ENCODE results near the gene TIMP1.

Gene TIMP1

DNA sequence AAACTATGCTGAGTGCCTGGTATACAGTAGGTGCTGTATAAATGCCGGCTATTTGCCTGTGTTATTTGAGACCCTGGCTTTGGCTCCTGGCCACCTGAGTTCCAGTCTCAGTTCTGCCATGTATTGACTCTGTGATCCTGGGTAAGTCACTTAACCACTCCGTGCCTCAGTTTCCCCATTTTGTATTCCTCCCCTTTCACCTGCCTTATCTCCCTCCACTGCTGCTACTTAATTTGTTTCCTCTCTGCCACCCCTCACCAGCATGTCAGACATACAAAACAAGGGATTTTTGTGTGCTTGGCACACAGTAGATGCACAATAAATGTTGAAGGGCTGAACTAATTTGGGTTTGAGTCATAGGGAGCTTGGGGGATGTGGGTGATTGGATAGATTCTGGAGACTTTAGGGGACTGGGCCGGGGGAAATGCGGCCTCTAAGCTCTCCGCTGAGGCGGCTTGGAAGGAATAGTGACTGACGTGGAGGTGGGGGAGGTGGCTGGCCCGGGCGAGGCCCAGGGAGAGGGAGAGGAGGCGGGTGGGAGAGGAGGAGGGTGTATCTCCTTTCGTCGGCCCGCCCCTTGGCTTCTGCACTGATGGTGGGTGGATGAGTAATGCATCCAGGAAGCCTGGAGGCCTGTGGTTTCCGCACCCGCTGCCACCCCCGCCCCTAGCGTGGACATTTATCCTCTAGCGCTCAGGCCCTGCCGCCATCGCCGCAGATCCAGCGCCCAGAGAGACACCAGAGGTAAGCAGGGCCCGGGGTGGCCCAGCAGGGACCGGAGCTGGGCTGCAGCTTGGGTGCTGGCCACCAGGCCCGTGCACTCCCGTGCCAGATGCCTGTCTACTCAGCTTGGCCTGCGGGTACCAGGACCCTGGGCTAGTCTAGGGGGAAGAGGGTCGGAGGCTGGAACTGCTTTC lies at the start of gene TIMP1:
TSS of gene TIMP1 (plus strand) at position 706 of the 917 bp plus-strand sequence. CDS start 980 bp downstream, outside the sequence.
- peak; percentile 55 for DNase-seq

DNA sequence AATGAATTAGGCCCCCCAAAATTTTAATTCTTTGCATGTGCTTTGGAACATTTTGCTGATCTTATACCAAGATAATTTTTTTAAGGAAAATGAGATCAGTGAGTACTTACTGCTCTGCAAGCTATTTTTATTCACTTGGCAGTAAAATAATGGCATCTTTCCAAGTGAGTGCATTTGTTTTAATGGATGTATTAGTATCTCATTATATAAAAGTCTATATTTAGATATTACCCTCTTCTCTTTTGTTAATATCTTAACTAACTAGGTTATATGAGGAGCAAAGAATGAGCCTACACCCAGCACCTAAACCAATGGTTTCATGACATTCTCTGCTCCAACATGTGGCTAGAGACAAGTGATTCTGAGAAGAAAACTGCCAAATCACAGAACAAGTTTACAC lies 42.4 kb upstream of the TIMP1 start:
- DNase-seq, result no peak

DNA sequence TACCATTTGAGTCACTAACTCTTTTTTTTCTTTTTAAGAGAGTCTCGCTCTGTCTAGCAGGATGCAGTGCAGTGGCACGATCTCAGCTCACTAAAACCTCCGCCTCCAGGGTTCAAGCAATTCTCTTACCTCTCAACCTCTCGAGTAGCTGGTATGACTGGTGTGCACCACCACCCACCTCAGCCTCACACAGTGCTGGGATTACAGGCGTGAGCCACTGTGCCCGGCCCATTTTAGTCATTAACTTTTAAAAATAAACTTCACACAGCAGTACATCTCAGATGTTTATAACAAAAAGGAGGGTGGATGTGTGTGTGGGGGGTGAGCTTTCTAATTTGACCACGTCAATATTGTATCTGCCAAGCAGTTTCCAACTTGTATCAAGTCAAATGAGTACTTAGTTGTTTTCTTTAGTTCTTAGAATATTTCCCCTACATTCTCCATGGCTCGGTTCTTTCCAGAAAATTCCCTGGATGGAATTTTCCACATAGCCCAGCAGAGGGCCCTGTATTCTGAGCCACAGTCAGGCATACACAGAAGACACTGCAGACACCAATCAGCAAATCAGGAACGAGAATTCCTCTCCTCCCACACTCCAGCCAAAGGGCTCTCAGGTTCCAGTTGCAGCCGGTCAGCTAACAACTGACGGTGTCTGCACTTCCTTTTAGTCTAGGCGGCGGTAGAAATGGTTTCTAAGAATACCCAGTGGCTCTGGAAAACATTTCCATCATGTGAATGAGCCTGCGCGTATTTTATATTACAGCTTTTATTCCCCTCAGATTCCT lies 41.3 kb upstream of the TIMP1 start:
- no peak for DNase-seq

DNA sequence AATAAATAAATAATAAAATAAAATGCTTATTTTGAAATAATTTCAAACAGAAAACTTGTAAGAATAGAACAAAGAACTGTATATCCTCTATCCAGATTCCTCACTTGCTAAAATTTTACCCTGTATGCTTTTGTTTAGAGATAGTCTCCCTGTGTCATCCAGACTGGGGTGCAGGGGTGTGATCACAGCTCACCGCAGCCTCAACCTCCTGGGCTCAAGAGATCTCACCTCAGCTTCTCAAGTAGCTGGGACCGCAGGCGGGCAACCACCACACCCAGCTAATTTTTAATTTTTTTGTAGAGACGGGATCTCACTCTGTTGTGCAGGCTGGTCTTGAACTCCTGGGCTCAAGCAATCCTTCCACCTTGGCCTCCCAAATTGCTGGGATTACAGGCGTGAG lies 38.7 kb upstream of the TIMP1 start:
- no peak for DNase-seq

DNA sequence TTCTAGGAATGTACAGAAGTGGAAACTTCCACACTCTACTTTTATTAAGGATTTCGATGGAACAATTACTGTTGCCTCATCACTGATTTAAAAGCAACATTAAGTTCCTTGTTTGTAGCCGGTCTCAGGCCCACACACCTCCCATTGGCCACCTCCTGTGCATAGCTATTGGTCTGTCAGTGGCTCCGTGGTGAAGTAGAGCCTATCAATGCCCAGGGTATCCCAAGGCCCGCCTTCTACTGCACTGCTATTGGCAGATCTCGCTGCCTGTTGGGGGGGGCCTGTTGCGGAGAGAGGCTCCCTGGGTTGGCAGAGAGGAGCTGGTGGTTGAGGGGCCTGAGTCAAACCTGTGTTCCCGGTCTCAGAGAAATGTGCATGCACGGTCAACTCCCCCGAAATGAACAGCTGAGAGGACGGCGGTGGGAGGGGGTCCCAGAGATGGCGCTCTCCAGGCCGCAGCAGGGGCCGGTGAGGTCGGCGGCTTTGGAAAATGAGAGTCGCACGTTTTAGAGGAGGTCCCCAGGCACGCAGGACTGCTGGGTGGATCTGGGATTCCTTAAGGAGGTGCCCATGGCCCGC lies 26.1 kb upstream of the TIMP1 start:
- peak; percentile 52 for DNase-seq

DNA sequence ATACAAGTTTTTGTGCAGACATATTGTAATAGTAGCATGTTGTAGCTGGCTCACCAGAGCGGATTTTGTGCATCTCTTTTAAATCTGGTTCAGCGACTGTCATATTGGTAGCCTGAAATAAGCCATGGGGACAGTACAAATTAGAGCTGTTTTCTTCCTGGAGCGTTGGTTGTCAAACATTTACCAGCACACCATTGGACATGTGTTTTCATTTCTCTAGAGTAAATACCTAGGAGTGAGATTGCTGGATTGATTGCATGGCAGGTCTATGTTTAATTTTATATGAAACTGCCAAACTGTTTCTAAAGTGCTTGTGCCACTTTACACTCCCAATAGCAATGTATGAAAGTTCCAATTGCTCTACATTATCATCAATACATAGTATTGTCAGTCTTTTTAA lies 23.8 kb upstream of the TIMP1 start:
- no peak for DNase-seq

DNA sequence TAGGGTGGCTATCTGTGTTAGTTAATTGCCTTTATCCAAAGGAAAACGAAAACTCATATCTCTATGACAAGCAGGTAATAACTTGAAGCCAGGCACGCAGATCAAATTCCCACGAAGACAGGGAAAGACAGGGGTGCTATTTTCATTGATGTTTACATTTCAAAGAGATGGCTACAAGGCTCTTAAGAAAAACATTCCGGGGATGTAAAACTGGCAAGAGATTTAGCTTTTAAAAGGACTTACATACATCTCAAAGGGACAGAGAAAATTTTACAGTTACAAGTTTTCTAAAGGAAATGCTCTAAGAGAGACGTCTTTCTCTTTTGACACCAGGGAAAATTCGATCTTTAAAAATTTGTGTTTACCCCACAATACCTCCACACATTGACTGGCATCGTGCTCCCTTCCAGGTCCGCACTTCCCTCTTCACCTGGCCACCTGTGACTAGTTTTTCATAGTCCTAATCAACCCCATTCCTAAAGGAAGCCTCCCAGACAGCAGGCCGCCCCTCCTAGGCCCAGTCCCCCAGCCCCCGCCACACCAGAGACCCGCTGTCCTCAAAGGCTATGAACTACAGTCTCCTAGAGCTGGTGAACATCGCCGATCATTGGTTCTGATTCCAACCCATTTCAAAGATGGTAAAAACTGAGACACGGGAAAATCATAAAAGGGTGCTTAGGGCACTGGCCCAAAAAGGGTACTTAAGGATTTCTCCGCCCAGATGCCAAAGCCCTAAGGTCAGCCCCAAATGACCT lies 21.9 kb upstream of the TIMP1 start:
- no peak for DNase-seq

DNA sequence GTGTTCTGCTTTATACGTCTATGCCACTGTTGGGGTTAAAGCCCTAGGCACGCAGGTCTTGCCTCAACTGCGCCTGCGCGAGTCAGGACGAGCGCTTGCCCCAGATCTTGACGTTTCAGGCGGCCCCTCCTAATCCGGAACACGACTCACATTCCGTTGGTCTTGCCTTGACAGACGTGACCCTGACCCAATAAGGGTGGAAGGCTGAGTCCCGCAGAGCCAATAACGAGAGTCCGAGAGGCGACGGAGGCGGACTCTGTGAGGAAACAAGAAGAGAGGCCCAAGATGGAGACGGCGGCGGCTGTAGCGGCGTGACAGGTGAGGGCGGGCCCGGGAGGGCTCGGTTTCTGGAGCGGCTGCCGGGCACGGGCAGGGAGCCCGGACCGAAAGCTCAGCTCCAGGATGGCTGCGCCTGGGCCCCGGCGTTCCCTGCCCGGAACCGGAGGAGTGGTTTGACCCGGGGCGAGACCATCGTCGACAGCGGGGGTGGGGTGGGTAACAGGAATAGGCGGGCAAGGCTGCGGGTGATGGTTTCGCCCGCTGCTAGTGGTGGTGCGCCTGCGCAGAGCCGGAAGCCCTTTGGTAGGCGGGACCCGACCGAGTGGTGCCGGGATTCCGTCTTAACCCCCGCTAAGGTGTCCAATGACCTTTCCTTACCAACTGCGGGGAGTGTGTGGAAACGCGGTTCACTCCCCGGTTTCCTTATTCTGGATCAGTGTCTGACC lies 21.1 kb upstream of the TIMP1 start, which contains the start of gene ARAF:
TSS of gene ARAF (plus strand) at position 272 of the 725 bp plus-strand sequence. CDS start 1,763 bp downstream, outside the sequence.
- peak; percentile 82 for DNase-seq

DNA sequence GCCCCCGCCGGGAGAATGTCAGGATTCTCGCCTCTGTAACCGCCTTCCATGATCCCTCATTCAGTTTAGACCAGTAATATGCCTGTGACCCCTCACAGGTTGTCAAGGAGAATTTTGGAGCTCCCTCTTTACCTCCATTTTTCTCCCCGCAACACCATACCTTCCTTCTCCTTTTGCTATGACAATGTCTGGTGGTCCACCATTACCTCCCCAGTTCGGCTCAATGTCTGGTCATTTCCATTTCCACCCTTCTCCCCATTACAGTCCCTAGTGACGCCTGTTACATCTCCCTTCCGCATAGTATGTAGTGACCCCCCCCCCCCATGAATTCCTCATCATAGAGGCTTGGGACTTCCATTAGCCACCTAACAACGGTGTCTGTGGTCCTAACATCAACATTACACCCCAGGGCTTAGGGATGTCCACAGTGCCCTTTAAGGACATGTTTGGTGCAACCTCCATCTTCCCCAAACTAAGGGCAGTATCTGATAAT lies 20.5 kb upstream of the TIMP1 start:
- no peak for DNase-seq

DNA sequence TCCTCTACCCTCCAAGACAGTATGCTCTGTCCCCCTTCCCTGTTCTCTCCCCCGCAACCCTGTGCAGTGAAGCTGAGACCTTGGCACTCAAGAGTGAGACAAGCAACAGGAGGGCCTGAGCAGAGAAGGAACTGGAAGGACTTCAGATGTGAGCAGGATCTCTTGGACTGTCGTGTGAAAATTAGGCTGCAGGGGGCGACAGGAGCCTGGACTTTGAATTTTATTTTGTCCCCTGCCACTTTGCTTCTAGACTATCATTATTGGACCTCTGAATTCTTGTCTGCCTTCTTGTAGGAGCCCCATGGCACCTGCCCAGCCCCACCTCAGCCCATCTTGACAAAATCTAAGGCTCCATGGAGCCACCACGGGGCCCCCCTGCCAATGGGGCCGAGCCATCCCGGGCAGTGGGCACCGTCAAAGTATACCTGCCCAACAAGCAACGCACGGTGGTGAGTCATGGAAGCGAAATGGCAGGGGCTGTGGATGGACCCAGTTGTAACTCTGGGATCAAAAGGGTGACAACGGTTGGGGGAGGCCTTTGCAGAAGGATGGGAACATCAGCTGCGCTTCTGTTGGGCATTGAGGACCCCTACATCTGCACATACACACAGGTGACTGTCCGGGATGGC lies 19.5 kb upstream of the TIMP1 start:
- no peak for DNase-seq

DNA sequence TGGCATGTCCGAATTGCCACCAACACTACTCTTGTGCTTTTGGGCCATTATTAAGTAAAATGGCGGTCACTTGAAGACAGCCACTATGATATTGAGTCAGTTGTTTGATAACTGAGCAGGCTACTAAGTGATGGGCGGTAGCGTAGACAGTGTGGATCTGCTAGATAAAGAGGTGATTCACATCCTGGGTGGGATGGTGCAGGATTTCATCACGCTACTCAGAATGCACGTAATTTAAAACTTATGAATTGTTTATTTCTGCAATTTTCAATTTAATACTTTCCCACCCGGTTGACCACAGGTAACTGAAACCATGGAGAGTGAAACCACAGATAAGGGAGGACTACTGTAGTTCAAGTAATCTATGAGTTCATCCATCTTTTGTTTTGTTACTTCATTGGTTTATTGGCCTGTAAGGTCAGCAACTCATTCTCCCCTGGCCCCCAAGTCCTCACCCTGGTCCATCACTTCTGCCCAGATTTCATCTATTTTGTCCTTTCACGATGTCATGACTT lies 18.4 kb upstream of the TIMP1 start:
- no peak for DNase-seq

DNA sequence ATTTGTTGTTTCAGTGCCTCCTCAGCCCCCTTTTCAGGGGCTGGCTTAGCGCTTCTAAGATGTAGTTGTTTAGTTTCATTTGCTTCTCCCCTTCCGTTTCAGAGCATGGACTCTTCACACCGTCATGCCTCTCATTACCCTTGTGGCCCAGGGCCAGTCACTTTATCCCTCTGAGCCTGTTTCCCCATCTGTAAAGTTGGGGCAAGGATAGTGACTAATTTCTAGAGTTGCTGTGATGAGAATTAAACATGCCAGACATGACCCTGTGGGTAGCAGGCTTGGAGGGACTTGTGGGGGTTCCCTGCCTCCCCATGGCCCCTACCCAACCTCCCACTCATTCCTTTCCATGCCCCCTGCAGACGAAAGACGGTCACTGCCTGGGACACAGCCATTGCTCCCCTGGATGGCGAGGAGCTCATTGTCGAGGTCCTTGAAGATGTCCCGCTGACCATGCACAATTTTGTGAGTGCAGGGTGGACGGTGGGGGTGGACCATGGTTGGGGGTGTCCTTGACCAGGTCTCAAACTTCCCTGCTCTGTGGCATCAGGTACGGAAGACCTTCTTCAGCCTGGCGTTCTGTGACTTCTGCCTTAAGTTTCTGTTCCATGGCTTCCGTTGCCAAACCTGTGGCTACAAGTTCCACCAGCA lies 17.7 kb upstream of the TIMP1 start:
- no peak for DNase-seq

DNA sequence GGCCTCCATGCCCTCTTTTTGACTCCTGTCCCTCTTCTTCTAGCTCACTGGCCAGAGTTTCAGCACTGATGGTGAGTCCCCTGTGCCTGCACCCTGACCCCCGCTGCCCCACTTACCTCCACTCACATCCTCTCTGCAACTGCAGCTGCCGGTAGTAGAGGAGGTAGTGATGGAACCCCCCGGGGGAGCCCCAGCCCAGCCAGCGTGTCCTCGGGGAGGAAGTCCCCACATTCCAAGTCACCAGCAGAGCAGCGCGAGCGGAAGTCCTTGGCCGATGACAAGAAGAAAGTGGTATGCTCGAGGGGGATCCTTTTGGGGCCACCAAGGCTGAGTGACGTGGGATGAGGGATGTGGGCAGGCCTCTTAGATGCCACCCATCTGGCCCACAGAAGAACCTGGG lies 15.4 kb upstream of the TIMP1 start:
- DNase-seq, result no peak

DNA sequence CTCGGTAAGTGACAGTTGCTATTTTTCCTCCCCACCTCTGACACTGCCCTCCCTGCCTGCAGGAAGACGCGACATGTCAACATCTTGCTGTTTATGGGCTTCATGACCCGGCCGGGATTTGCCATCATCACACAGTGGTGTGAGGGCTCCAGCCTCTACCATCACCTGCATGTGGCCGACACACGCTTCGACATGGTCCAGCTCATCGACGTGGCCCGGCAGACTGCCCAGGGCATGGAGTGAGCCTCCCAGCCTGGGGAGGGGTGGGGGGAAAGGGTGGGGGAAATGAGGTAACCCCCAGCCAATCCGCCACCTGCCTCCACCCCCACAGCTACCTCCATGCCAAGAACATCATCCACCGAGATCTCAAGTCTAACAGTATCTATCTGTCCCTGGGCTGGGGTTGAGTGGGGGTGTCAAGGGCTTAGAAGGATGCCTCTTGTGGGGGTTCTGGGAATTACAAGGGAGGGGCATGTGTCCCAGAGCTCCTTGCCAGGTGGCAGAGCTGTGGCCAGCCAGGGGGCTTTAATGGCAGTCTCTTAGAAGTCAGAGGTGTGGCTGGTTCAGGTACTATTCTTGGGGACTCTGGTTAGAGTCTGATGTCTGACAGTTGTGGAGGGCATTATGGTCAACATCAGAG lies 13.5 kb upstream of the TIMP1 start:
- no peak for DNase-seq

DNA sequence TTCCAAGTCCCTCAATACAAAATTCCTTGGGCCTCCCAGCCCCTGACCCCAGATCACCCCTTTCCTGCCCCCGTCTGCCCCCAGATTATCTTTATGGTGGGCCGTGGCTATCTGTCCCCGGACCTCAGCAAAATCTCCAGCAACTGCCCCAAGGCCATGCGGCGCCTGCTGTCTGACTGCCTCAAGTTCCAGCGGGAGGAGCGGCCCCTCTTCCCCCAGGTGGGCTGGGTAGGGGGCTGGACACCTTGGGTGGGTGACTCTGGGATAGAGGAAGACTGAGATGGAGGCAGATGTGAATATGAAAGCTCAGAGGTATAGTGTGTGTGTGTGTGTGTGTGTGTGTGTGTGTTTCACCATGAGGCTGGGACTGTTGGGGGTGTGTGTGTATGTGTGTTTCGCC lies 11.4 kb upstream of the TIMP1 start:
- DNase-seq, result no peak

DNA sequence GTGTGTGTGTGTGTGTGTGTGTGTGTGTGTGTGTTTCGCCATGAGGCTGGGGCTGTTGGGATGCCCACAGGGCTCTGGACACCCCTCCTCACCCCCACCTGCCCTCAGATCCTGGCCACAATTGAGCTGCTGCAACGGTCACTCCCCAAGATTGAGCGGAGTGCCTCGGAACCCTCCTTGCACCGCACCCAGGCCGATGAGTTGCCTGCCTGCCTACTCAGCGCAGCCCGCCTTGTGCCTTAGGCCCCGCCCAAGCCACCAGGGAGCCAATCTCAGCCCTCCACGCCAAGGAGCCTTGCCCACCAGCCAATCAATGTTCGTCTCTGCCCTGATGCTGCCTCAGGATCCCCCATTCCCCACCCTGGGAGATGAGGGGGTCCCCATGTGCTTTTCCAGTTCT lies 11.0 kb upstream of the TIMP1 start:
- no peak for DNase-seq

DNA sequence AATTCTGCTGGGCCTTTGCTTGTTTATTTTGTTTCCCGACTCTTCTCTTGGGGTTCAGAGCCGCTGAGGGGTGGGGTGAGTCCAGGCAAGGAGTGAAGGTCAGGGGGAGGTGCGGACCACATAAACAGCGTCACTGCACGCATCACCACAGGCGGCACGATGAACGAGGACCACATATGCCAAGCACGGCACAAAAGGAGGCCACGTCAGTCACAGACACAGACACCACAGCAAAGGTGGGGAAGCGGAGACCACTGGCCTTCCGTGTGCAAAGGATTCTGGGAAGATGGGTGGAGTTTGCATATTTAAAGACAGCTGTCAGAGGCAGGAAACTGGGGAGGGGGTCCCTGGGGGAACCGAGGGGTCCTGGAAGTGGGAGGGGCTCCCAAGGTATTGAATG lies 10.3 kb upstream of the TIMP1 start:
- DNase-seq, result no peak

DNA sequence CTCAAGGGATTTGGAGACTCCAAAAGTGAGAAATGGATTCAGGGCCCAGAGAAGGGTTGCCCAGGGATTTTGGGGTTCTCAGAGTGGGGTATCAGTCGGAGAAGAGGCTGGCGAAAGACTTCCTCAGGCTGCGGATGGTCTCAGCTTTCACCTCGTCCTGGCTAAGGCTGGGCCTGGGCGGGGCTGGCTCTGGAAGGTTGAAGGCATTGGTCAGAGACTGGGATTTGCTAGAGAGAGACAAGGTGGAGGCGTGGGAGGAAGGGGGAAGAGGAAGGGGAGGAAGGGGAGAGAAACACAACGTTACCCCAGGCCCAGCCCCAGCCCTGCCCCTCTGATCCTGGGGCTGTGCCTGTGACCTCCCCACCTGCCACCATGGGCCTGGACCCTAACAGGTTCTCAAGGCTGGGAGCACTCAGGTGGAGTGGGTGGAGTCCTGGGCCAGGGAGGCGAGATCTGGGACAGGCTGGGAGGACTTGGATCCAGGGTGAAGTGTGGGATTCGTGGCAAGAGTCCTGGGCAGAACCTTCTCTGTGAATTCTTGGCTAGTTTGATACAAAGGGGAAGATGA lies 9.4 kb upstream of the TIMP1 start:
- no peak for DNase-seq

DNA sequence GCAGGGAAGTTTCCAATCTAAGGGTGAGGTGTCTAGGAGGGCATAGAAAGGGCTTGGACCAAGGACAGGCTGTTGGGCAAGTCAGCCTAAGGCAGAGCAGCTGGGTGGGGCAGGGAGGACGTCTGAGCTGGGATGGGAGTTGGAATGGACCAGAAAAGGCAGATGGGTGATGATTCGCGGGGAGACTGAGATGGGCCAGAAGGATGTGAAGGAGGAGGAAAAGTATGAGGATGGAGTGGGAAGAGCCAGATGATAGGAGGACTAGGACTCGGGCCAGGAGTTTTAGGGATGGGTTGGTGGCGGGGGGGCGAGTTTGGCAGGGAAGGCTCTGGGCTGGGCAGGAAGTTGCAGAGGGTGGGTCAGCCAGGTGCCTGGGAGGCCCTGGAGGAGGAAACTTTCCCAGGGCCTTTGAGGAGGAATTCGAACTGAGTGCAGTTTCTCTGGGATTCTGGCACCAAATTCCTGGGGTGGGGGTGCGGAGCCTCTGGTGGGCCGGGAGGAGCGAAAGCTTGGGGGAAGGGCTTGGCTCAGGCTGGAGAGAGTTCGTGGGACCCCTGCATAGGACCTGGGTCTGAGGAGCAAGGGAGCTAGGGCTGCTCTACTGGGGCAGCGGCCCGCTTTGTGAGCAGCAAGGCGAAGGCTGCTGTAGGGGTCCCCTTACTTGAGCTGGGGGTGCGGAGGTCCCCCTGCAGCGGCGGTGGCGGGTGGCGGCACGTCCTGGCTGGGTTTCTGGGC lies 8.7 kb upstream of the TIMP1 start:
- DNase-seq, result no peak
